Measurements from ENCODE around the gene RASGEF1C.

Gene RASGEF1C

DNA sequence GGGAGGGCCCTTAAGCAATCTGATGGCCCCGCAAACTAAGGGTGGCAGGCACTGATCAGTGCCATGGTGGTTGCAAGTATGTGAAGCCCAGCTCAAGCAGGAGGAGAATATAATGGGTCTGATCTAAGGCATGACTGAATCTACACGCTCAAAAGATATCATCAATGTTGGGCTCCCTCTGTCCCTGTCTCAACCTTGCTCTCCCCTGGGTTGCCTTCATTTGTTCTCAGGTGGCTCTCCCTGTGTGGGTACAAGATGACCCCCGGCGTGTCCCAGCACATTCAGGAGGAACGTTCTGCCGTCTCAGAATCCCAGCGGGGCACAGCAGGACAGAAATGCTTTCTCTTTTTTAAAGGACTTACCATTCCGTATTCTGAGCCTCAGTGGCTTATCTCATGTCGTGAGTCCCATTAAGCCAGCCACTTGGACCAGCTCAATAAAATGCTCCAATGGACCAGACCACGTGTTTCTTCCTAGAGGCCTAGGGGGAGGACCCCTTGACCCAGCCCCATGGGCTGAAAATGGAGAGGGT, 125.4 kb downstream of the RASGEF1C start:
- no peak for TF ChIP-seq CTCF (IDR thresholded peaks at IDR 0.05; ENCODE audit: borderline replicate concordance, insufficient read depth, low read depth, low read length)
- H3K4me3 ChIP-seq (ENCODE audit: low read depth, low read length): no peak overlapping the region

DNA sequence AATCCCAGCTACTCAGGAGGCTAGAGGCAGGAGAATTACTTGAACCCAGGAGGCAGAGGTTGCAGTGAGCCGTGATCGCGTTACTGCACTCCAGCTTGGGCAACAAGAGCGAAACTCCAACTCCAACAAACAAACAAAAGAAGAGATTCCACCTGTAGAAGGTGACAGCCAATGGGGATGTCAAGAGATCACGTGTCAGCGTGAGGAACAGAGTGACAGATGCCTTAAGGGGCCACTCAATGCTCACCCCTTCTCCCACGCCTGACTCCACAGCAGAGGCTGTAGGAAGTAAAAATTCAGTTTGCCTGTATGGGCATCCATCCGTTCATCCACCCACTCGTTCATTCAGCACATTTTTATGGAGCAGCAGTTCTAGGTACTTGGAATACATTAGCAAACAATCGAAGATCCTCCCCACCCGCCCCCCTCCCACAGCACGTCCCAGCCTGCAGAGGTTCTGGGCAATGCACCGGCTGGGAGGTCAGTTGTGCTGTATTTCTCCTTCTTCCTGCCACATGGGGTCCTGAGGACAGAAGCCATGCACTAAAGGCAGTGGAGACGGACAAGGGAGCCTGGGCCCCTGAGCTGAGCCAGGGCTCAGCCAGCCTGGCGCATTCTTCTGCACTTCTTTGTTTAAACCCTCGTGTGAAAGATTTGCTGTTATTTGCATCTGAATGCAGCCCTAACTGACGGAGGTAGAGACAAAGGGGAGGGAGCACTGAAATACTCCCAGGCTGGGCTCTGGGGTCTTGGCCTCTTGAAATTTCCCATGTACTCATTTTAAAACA, 126.2 kb downstream of the RASGEF1C start:
- H3K4me3 ChIP-seq (ENCODE audit: low read depth, low read length): no peak overlapping the region
- TF ChIP-seq CTCF (IDR thresholded peaks at IDR 0.05; ENCODE audit: borderline replicate concordance, insufficient read depth, low read depth, low read length): no peak

- TF ChIP-seq CTCF (IDR thresholded peaks at IDR 0.05; ENCODE audit: borderline replicate concordance, insufficient read depth, low read depth, low read length): no peak
Observed at GRCh38 chr5:180081481-180081880, 127.5 kb downstream of the RASGEF1C start.

DNA sequence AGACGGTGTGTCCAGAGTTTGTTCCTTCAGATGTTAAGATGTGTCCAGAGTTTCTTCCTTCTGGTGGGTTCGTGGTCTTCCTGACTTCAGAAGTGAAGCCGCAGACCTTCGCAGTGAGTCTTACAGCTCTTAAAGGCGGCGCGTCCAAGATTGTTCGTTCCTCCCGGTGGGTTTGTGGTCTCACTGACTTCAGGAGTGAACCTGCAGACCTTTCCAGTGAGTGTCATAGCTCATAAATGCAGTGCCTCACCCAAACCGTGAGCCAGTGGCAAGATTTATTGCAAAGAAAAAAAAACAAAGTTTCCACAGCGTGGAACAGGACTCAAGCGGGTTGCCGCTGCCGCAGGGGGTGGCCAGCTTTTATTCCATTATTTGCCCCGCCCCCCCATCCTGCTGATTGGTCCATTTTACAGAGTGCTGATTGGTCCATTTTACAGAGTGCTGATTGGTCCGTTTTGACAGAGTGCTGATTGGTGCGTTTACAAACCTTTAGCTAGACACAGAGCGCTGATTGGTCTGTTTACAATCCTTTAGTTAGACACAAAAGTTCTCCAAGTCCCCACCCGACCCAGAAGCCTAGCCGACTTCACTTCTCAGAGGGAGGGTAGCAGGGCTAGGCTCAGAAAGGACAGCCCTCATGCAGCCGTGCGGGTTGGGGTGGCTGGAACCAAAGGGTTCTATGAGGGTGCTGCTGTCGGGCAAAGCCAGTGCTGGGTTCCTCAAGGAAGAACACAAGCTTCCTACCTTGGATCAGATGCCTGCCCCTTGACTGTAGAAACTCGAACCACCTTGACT, 128.3 kb downstream of the RASGEF1C start:
- H3K4me3 ChIP-seq (ENCODE audit: low read depth, low read length): no peak overlapping the region
- TF ChIP-seq CTCF (IDR thresholded peaks at IDR 0.05; ENCODE audit: borderline replicate concordance, insufficient read depth, low read depth, low read length): no peak

More at GRCh38 chr5:180081481-180081880, 127.5 kb downstream of the RASGEF1C start:
- H3K4me3 ChIP-seq (ENCODE audit: low read depth, low read length): no peak overlapping the region

GRCh38 chr5:180079702-180080466, 129.1 kb downstream of the RASGEF1C start:
- TF ChIP-seq CTCF (IDR thresholded peaks at IDR 0.05; ENCODE audit: borderline replicate concordance, insufficient read depth, low read depth, low read length): no peak
- no peak overlapping the region for H3K4me3 ChIP-seq (ENCODE audit: low read depth, low read length)

DNA sequence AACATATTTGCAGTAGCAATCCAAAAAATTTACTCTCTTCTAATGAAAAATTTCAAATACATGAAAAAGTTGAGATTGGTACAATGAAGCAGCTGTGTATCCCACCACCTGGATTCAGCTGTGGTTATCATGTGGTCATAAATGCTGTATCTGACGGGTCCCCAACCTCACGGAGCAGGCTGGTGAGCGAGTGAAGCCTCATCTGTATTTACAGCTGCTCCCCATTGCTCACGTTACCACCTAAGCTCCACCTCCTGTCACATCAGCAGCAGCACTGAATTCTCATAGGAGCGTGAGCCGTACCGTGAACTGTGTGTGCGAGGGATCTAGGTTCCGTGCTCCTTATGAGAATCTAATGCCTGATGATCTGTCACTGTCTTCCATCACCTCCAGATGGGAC, 130.7 kb downstream of the RASGEF1C start:
- no peak for TF ChIP-seq CTCF (IDR thresholded peaks at IDR 0.05; ENCODE audit: borderline replicate concordance, insufficient read depth, low read depth, low read length)

More for the DNA sequence above, 130.7 kb downstream of the RASGEF1C start:
- H3K4me3 ChIP-seq (ENCODE audit: low read depth, low read length): no peak overlapping the region
